ENCODE data around the gene STXBP2.

DNA sequence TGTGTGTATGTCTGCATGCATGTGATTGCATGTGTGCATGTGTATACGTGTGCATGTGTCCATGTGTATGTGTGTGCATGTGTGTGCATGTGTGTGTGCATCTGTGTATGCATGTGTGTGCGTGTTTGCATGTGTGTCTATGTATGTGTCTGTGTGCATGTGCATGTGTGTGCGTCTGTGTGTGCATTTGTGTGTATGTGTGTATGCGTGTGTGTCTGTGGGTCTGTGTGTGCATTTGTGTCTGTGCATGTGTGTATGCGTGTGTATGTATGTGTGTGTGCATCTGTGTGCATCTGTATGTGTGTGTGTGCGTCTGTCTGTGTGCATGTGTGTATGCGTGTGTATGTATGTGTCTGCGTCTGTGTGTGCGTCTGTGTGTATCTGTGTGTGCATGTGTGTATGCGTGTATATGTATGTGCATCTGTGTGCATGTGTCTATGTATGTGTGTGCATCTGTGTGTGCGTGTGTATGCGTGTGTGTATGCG, 3.0 kb downstream of the STXBP2 start:
- TF ChIP-seq CTCF (IDR thresholded peaks at IDR 0.05; ENCODE audit: low read length), result no peak
- no peak for TF ChIP-seq EZH2 (optimal IDR thresholded peaks at IDR 0.05; ENCODE audit: low read depth, low read length)

Data from MM.1S (cell line).